ENCODE data around the gene NSMF.
A peak's percentile ranks its signal among the peaks of the same experiment; 100 is the strongest.

The NSMF gene
- total RNA-seq = 43.9 to 65.9 (median 49.2) reads per million in 4 donors

GRCh38 chr9:137459152-137459600 lies at the start of gene NSMF:
Gene NSMF (minus strand): TSS chr9:137459334. CDS start chr9:137459102, 232 bp downstream.
- DNase-seq = peak; percentile 87 to 97 (median 92)

- no peak for DNase-seq
These were observed 47.6 kb upstream of the NSMF start for GRCh38 chr9:137506702-137507171.

- no peak for DNase-seq
These were observed 47.1 kb upstream of the NSMF start for GRCh38 chr9:137506274-137506673.

GRCh38 chr9:137505421-137506140 lies 46.4 kb upstream of the NSMF start:
- no peak for DNase-seq

GRCh38 chr9:137504432-137504777 lies 45.3 kb upstream of the NSMF start:
- DNase-seq = no peak

GRCh38 chr9:137502008-137502911 lies 43.1 kb upstream of the NSMF start:
- peak in 2 of 5 donors; percentile 17 to 41 for DNase-seq

GRCh38 chr9:137501457-137501856 lies 42.3 kb upstream of the NSMF start:
- DNase-seq = no peak

GRCh38 chr9:137500666-137501397 lies 41.7 kb upstream of the NSMF start:
- no peak for DNase-seq

- no peak for DNase-seq
These were observed 40.9 kb upstream of the NSMF start for GRCh38 chr9:137499858-137500661.

- DNase-seq = no peak
These were observed 40.3 kb upstream of the NSMF start for GRCh38 chr9:137499416-137499815.

GRCh38 chr9:137498720-137499150 lies 39.6 kb upstream of the NSMF start:
- DNase-seq = no peak

- DNase-seq = no peak
These were observed 39.0 kb upstream of the NSMF start for GRCh38 chr9:137497921-137498719.

GRCh38 chr9:137496601-137497375 lies 37.7 kb upstream of the NSMF start:
- no peak for DNase-seq

GRCh38 chr9:137494550-137495351 lies 35.6 kb upstream of the NSMF start:
- no peak for DNase-seq

- no peak for DNase-seq
These were observed 35.0 kb upstream of the NSMF start for GRCh38 chr9:137494104-137494544.

GRCh38 chr9:137493364-137494103 lies 34.4 kb upstream of the NSMF start:
- DNase-seq = no peak

- peak in 1 of 5 donors; percentile 20 for DNase-seq
These were observed 33.6 kb upstream of the NSMF start for GRCh38 chr9:137492464-137493363.
